GM10266 (cell line): ENCODE measurements around the gene DPPA3.

ENCODE experiments used
- DNase-seq: peaks from one replicate; pipeline ENCODE4 v3.0.0; 2012; ENCODE audit errors: extremely low spot score
- CTCF ChIP-seq: IDR thresholded peaks from 2 replicates; pipeline ENCODE4 v1.5.1; 2012; ENCODE audit warnings: mild to moderate bottlenecking, low read depth; ENCODE audit not compliant: control insufficient read depth, insufficient read depth; ENCODE audit errors: missing control alignments

The DPPA3 gene

GRCh38 chr12:7679251-7680045 is 31.8 kb upstream of the DPPA3 start:
- no peak for TF ChIP-seq CTCF
- DNase-seq: no peak

- TF ChIP-seq CTCF: no peak
- no peak for DNase-seq
Observed at GRCh38 chr12:7681535-7681934, 29.7 kb upstream of the DPPA3 start.

GRCh38 chr12:7693793-7694192 is 17.4 kb upstream of the DPPA3 start:
- TF ChIP-seq CTCF: no peak
- DNase-seq: no peak

GRCh38 chr12:7694556-7695236 is 16.5 kb upstream of the DPPA3 start:
- DNase-seq: no peak

GRCh38 chr12:7695237-7695560 is 16.0 kb upstream of the DPPA3 start:
- TF ChIP-seq CTCF: no peak
- no peak for DNase-seq

More at GRCh38 chr12:7694556-7695236, 16.5 kb upstream of the DPPA3 start:
- no peak for TF ChIP-seq CTCF

GRCh38 chr12:7695566-7696197 is 15.6 kb upstream of the DPPA3 start, which contains the start of gene GDF3:
GDF3 (minus strand) TSS chr12:7695775; CDS start chr12:7695728, 47 bp downstream.
- no peak for TF ChIP-seq CTCF
- DNase-seq: no peak
